Stimulated activated CD4-positive, alpha-beta T cell treated with anti-CD3 and anti-CD28 coated beads, Interleukin-4, amount 100 ng/mL, for 4 hours (primary cell): ENCODE measurements around the gene NIM1K.
A peak's percentile ranks its signal among the peaks of the same experiment; 100 is the strongest.
"Not testable (repeated sequence)": the region's sequence is repeated elsewhere in the genome, so short reads cannot be mapped to it uniquely, and the experiment has no call there.

ENCODE experiments used
- DNase-seq, 2 experiments: peaks; one replicate each; pipeline ENCODE4 v3.0.0-alpha.2; 2020

The NIM1K gene

GRCh38 chr5:43314724-43315123 lies 122.7 kb downstream of the NIM1K start:
- DNase-seq = no peak

DNA sequence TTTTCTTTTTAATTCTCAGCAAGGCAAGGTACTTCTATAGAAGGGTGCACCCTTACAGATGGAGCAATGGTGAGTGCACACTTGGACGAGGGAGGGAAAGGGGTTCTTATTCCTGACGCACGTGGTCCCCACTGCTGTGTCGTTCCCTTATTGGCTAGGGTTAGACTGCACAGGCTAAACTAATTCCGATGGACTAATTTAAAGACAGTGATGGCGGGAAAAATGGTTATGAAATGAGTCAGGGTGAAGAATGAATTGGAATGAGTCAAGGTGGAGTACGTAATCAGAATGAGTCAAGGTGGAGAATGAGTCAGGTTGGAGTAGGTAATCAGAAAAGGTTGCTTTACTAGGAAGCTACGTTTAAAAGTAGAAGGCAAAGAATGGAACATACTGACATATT lies 123.2 kb downstream of the NIM1K start:
- DNase-seq = no peak

GRCh38 chr5:43315682-43316081 lies 123.7 kb downstream of the NIM1K start:
- DNase-seq = peak in 1 of 2 experiments; percentile 20

GRCh38 chr5:43316421-43316820 lies 124.4 kb downstream of the NIM1K start:
- DNase-seq = no peak

GRCh38 chr5:43320846-43321245 lies 128.8 kb downstream of the NIM1K start:
- DNase-seq = no peak

DNA sequence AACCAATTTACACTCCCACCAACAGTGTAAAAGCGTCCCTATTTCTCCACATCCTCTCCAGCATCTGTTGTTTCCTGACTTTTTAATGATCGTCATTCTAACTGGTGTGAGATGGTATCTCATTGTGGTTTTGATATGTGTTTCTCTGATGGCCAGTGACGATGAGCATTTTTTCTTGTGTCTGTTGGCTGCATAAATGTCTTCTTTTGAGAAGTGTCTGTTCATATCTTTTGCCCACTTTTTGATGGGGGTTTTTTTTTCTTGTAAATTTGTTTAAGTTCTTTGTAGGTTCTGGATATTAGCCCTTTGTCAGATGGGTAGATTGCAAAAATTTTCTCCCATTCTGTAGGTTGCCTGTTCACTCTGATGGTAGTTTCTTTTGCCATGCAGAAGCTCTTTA lies 131.5 kb downstream of the NIM1K start:
- DNase-seq = not testable (repeated sequence)

DNA sequence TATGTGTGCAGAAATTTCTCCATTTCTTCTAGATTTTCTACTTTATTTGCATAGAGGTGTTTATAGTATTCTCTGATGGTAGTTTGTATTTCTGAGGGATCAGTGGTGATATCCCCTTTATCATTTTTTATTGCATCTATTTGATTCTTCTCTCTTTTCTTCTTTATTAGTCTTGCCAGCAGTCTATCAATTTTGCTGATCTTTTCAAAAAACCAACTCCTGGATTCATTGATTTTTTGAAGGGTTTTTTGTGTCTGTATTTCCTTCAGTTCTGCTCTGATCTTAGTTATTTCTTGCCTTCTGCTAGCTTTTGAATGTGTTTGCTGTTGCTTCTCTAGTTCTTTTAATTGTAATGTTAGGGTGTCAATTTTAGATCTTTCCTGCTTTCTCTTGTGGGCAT lies 133.6 kb downstream of the NIM1K start:
- DNase-seq = not testable (repeated sequence)
